PFSK-1 (cell line): ENCODE data around the gene S1PR3.

Source experiments
- FOXP2 ChIP-seq: optimal IDR thresholded peaks from 2 replicates; pipeline ENCODE3; 2011; ENCODE audit warnings: borderline replicate concordance, control low read depth, inconsistent platforms; ENCODE audit not compliant: insufficient read depth; ENCODE audit errors: extremely low read length, extremely low read depth
- POLR2AphosphoS5 ChIP-seq: IDR thresholded peaks from 2 replicates; pipeline ENCODE4 v1.6.1; 2012; ENCODE audit warnings: low read depth, mild to moderate bottlenecking, control low read depth, low read length, moderate library complexity
- SIN3A ChIP-seq: IDR thresholded peaks from 2 replicates; pipeline ENCODE4 v1.6.1; 2012; ENCODE audit warnings: mild to moderate bottlenecking, low read length, moderate library complexity, borderline replicate concordance; ENCODE audit not compliant: insufficient read depth
- TAF1 ChIP-seq: IDR thresholded peaks from 2 replicates; pipeline ENCODE4 v1.6.1; 2012; ENCODE audit warnings: low read length, control low read depth, borderline replicate concordance; ENCODE audit not compliant: insufficient read depth
- TF ChIP-seq, protein P1 (sequence below), 2 experiments: IDR thresholded peaks; 2 replicates each; pipeline versions ENCODE4 v1.6.1 to v1.8.0; 2011 to 2012; ENCODE audit warnings: low read depth in 2 of 2, low read length in 2 of 2, control low read depth in 1 of 2, inconsistent platforms in 1 of 2, mild to moderate bottlenecking in 1 of 2, moderate library complexity in 1 of 2; ENCODE audit not compliant: insufficient read depth in 1 of 2

Gene S1PR3

DNA sequence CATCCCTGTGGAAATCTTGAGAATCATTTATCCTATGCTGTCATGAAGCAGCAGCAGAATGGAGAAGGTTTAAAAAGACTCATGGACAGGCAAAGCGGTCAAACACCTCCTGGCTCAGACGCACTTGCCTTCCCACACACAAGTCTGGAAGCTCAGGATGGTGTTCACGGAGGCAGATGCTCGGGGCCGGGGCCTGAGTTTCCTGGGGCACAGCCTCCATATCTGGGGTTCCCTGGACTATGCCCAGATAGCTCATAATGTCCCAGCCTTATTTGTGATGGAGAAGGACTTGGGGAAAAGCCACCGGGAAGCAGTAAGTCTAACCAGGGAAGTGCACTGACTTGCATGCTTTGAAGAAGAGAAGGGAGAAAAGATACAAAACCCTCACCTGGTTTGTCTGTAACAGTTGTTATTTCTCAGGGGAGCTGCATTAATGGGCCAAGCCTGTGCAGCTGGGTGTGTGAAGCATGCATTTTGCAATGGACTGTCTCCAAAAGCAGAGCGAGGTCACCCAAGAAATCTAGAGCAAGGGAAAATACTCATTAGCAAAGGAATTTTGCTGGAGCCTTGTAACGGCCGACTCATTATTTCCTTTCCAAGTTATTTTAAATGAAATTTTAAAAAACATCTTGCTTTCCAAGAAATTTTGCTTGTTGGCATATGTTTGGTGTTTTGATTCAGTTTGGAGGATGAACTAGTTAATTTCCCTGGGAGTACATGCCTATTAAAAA, 3.4 kb downstream of the S1PR3 start:
- TF ChIP-seq, protein P1, sequence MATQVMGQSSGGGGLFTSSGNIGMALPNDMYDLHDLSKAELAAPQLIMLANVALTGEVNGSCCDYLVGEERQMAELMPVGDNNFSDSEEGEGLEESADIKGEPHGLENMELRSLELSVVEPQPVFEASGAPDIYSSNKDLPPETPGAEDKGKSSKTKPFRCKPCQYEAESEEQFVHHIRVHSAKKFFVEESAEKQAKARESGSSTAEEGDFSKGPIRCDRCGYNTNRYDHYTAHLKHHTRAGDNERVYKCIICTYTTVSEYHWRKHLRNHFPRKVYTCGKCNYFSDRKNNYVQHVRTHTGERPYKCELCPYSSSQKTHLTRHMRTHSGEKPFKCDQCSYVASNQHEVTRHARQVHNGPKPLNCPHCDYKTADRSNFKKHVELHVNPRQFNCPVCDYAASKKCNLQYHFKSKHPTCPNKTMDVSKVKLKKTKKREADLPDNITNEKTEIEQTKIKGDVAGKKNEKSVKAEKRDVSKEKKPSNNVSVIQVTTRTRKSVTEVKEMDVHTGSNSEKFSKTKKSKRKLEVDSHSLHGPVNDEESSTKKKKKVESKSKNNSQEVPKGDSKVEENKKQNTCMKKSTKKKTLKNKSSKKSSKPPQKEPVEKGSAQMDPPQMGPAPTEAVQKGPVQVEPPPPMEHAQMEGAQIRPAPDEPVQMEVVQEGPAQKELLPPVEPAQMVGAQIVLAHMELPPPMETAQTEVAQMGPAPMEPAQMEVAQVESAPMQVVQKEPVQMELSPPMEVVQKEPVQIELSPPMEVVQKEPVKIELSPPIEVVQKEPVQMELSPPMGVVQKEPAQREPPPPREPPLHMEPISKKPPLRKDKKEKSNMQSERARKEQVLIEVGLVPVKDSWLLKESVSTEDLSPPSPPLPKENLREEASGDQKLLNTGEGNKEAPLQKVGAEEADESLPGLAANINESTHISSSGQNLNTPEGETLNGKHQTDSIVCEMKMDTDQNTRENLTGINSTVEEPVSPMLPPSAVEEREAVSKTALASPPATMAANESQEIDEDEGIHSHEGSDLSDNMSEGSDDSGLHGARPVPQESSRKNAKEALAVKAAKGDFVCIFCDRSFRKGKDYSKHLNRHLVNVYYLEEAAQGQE (IDR thresholded peaks at IDR 0.05; ENCODE audit: insufficient read depth in 1 of 2, low read depth in 2 of 2, low read length in 2 of 2): no peak
- TF ChIP-seq SIN3A: no peak
- no peak for TF ChIP-seq FOXP2
- TF ChIP-seq POLR2AphosphoS5: no peak
- TF ChIP-seq TAF1: no peak

DNA sequence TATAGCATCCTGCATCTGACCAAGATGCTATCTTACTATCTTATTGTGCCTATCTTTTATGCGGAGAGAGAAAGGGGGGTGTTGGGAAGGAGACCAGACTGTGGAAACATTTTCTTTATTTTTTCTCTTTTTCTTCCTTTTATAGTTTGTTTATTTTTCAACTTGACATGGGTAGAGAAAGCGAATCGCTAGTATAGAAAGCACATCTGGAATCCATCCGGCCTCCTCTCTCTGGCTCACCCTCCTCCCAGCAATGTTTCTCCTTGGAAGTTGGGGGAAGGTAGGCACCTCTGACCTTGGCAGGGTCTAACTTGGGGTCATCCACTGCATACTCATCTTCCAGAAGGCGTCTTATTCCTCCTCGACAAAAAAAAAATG, 3.9 kb downstream of the S1PR3 start:
- TF ChIP-seq SIN3A (no peak), TAF1 (no peak)

DNA sequence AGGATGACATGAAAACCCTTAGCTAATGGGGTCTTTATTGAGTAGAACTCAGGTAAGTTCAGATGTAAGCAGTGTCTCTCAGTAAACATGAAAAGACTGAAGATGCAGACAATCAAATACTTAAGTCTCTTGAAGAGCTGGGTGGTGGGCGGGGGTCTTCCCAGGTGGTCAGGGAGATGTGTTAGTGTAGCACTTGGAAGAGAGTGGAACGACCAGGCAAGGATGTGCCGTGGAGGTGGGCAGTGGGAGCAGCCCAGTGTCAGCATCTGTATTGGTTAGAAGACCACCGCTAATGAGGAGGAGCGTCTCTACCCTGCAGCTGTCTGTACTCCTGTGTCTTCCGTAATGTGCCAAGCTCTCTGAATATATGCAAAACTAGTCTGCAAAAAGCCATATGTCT, 4.4 kb downstream of the S1PR3 start:
- TF ChIP-seq POLR2AphosphoS5 (no peak), TAF1 (no peak)

DNA sequence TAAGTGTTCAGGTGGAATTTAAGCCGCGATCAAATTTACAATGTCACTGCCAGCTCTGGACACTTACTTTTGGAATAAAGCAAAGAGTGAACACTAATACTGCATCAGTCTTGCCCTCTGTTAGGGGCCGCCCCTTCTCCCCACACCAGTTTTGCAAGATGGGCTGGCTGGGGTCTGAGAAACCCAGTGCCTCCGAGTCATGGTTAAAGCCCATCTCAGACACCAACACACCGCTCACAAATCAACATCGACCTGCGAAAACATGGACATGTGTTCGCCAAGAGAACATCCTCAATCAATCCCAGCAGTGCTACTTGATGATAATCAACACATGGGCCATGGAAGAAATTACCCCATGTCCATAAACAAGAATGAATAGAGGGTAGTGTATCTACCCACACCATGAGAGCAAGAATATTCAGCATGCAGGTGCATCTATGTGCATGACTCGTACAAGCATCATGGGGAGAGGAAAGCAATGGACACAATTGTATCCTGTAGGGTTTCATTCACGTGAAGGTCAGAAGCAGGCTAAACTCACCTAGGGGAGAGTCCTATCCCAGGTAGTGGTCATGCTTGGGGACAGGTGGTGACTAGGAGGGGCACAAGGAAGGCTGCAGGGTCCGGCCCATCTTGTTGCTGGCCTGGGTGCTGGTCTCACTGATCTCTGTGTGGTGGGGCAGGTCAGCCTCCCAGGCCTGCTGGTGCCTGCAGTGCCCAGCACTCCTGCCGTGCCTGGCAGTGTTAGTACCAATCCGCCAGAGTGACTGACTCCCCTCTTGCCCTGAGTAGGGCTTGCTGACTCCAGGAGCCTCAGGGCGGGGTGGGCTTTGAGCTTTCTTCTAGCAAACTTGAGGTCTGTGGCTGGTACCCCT, 5.0 kb downstream of the S1PR3 start:
- no peak for TF ChIP-seq FOXP2
- TF ChIP-seq TAF1: no peak
- TF ChIP-seq POLR2AphosphoS5: no peak
- no peak for TF ChIP-seq SIN3A
- TF ChIP-seq, protein P1 (IDR thresholded peaks at IDR 0.05; ENCODE audit: insufficient read depth in 1 of 2, low read depth in 2 of 2, low read length in 2 of 2): no peak

DNA sequence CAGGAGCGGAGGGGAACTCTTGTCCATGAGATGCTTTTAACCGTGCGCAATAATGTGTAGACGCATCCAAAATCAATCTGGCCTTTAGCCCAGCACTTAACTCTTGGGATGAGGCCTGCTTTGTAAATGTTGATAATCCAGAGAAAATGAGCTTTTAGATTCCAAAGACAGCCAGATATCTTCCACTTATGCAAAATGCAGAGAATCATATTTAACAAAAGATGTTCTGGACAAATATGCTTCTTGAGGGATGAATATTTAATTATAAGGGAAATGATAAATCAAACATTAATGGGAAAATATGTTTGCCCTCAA, 5.6 kb downstream of the S1PR3 start:
- TF ChIP-seq FOXP2: no peak

DNA sequence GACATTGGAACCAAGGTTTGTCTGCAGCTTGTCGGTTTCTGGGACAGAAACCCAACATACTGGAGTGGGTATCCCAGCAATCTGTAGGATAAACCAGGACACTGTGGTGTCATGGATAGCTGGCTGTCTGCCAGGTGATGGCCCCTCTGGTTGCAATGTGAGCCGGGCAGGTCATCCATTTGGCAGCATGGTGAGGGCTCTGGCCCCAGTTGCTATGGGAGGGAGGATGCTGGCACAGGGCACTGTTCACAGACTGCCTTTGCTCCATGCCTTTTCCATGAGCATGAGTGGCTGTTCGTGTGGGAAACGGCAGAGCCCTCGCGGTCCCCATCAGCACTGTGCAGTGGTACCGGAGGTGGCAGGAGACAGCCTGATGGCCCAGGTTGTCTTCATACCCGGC, 6.4 kb downstream of the S1PR3 start:
- TF ChIP-seq TAF1: no peak
- TF ChIP-seq SIN3A: no peak
- TF ChIP-seq POLR2AphosphoS5: no peak
- no peak for TF ChIP-seq FOXP2
- TF ChIP-seq, protein P1 (IDR thresholded peaks at IDR 0.05; ENCODE audit: insufficient read depth in 1 of 2, low read depth in 2 of 2, low read length in 2 of 2): no peak

DNA sequence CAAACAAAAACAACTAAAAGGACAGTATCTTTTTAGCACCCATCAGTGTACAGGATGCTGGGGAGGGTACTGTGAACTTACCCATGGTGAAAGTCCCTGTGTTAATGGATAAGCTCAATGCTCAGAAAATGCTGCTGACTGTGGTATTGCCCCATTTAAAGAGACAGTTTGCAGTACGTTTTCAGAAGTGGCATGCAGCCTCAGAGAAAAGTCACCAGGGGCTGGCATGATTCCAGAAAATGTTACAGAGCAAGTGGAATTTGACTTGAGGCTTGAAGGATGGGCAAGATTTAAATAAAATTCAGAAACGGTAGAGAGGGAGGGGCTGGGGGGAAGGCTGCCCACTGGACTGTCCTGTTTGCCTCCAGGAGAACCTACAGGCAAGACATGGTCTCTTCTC, 7.2 kb downstream of the S1PR3 start:
- TF ChIP-seq POLR2AphosphoS5 (no peak), FOXP2 (no peak), TAF1 (no peak), SIN3A (no peak)
- TF ChIP-seq, protein P1 (IDR thresholded peaks at IDR 0.05; ENCODE audit: insufficient read depth in 1 of 2, low read depth in 2 of 2, low read length in 2 of 2): no peak
